Natural killer cell treated with Interleukin-12 subunit alpha and Interleukin-12 subunit beta and Interleukin-15 and Interleukin-18, amount 100 ng/mL, for 72 hours (primary cell): ENCODE data around the gene CAPZB. TPM values are rescaled to one million over a fixed set of nuclear protein-coding genes. Genes with fewer than 3 reads are reported as not detected.

Source experiments
- ATAC-seq, 2 donors: fragments of 150-1000 bp; cut with Tn5 transposase in 1 of 2; sonication (Bioruptor Pico), chemical (Tn5 transposase) in 1 of 2; 2 replicates each; pipeline ENCODE4 v1.10.0; 2021
- DNase-seq: peaks from one replicate; pipeline ENCODE4 v3.0.0; 2022; ENCODE audit warnings: low spot score
- H3K27ac Mint-ChIP-seq, 2 donors: 1 replicate in 1 of 2; 2 replicates in 1 of 2; pipeline ENCODE4 v1.8.0; 2022; ENCODE audit warnings: mixed read lengths in 2 of 2, mild to moderate bottlenecking in 1 of 2, moderate library complexity in 1 of 2
- H3K27me3 Mint-ChIP-seq, 2 donors: 1 replicate in 1 of 2; 2 replicates in 1 of 2; pipeline ENCODE4 v1.8.0; 2022; ENCODE audit warnings: mixed read lengths in 2 of 2
- H3K36me3 Mint-ChIP-seq: one replicate; pipeline ENCODE4 v1.8.0; 2022; ENCODE audit warnings: mixed read lengths
- H3K4me1 Mint-ChIP-seq, 2 donors: 1 replicate in 1 of 2; 2 replicates in 1 of 2; pipeline ENCODE4 v1.8.0; 2022; ENCODE audit warnings: low read depth in 2 of 2, mixed read lengths in 2 of 2, mild to moderate bottlenecking in 1 of 2
- H3K4me3 Mint-ChIP-seq: one replicate; pipeline ENCODE4 v1.8.0; 2022; ENCODE audit warnings: mixed read lengths
- H3K9me3 Mint-ChIP-seq: 2 replicates; pipeline ENCODE4 v1.8.0; 2022; ENCODE audit warnings: mixed read lengths
- total RNA-seq, 2 donors: library from RNA; stranded (reverse); gene quantifications; one replicate each; pipeline ENCODE4 v1.2.3, GENCODE V29; 2022

Gene CAPZB
- total RNA-seq, 2 donors from 2014 or later: 270 to 359 TPM

DNA sequence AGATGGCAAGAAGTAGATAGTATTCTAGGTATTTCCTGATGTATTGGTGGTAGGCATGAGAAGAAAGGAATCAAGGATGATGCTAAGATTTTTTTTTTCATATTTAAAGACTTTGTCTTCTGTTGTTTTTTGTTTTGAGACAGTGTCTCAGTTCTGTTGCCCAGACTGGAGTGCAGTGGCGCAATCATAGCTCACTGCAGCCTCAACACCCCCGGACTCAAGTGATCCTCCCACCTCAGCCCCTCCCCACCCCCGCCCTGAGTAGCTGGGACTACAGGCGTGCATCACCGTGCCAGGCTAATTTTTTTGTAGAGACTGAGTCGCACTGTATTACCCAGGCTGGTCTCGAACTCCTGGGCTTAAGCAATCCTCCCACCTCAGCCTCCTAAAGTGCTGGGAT is 2.8 kb upstream of the CAPZB start:
- no peak for DNase-seq
- H3K27ac Mint-ChIP-seq: peak overlapping the region in 1 of 2 donors; percentile 45
- no peaks in the 10 kb centered on the region for H3K9me3 Mint-ChIP-seq
- H3K27me3 Mint-ChIP-seq: no peaks in the 10 kb centered on the region
- H3K4me1 Mint-ChIP-seq: peaks cover 39 to 40% of the 10 kb centered on the region in 2 donors
- no peak overlapping the region for H3K4me3 Mint-ChIP-seq
- H3K36me3 Mint-ChIP-seq: no peaks in the 10 kb centered on the region
- ATAC-seq: no peak

DNA sequence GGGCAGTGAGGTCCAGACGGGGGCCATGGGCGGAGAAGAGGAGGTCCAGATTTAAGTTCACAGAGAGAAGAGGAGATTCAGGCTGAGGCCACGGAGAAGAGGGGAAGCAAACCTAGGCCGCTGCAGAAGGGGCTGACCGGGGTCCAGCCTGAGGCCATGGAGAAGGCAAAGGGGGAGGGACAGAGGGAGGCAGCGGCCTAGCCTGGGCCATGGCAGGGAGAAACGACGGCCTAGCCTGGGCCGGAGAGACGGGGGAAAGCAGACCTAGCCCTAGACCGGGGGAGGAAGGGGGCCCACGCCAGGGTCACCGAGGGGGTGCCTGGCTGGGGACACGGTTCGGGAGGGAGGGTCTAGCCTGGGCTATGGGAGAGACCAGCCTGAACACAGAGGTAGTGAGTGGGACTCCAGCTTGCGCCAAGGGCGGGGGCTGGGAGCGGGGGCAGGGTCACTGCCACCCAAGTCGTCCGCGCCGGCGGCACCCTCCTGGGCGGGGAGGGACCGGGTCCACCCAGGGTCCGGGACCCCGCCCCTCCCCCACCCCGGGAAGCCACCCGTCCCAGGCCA is 459 bp downstream of the CAPZB start:
- Mint-ChIP-seq H3K4me1 (peaks cover 51 to 60% of the 10 kb centered on the region in 2 donors), H3K4me3 (peak overlapping the region; percentile 93), H3K27ac (peak overlapping the region; percentile 76 to 87), H3K36me3 (no peaks in the 10 kb centered on the region), H3K27me3 (no peaks in the 10 kb centered on the region), H3K9me3 (no peaks in the 10 kb centered on the region)
- peak; percentile 4 to 9 for ATAC-seq
- DNase-seq: no peak

DNA sequence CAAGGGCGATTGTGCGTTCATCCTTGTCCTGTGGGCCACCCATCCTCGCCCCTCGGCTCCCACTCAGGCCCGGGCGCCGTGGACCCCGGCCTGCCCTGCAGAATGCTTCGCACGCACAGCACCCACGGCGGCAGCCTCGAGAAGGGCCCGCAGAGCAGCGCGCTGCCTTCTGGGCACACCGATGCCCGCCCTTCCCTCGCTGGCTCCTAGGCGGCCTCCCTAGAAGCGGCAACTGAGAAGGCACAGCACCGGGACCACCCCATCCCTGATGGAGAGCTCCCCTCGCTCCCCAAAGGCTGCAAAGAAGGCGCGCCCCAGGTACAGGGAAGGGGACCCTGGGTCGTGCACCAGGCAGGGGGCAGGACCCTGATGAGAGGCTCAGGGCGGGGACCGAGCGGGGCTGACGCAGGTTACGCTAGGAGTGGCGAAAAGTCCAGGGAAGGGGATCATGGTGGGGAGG is 971 bp downstream of the CAPZB start:
- H3K27ac Mint-ChIP-seq: peak overlapping the region; percentile 76 to 87
- H3K4me3 Mint-ChIP-seq: peak overlapping the region; percentile 93
- ATAC-seq (no peak), DNase-seq (no peak)
- no peaks in the 10 kb centered on the region for H3K27me3 Mint-ChIP-seq
- no peaks in the 10 kb centered on the region for H3K36me3 Mint-ChIP-seq
- no peaks in the 10 kb centered on the region for H3K9me3 Mint-ChIP-seq
- H3K4me1 Mint-ChIP-seq: peaks cover 56 to 65% of the 10 kb centered on the region in 2 donors

DNA sequence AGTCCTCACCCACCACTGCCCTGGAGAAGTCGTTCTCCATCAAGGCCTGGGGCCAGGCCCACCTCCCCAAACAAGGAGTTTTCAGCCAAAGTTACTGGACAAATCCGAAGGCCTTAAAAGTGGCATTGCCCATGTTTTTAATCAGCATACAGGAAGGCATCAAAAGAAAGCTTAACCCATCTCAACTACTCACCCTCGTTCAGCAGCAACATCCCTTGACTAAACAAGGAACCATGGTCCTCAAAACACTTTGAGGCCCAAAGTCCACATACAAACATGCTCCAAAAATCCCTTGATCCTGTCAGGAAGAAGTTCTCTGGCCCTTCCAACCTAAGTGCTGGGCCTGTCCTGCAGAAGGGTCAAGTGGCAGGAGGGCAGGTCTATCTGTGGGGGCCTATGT is 1.6 kb downstream of the CAPZB start:
- no peaks in the 10 kb centered on the region for H3K36me3 Mint-ChIP-seq
- no peak for DNase-seq
- H3K4me1 Mint-ChIP-seq: peaks cover 55 to 67% of the 10 kb centered on the region in 2 donors
- H3K27ac Mint-ChIP-seq: peak overlapping the region; percentile 76 to 87
- ATAC-seq: no peak
- H3K27me3 Mint-ChIP-seq: no peaks in the 10 kb centered on the region
- peak overlapping the region; percentile 93 for H3K4me3 Mint-ChIP-seq
- no peaks in the 10 kb centered on the region for H3K9me3 Mint-ChIP-seq

DNA sequence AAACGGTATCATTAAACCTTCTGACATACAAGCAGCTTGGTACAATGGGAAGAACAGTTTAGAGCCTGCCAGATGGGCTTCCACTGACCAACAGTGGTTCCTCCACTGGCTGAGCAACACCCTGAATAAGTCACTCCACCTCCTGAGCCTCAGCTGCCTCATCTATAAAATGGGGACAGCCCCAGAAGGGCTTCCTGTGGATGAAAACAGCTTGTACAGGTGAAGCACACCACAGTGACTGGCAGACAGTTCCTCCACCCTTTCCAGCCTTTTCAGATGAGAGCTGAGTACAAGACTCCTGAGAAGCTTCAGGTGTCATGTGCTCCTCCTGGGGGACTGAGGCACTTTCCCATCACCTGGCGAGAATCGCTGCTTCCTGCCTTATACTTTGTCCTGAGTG is 2.1 kb downstream of the CAPZB start:
- H3K27me3 Mint-ChIP-seq: no peaks in the 10 kb centered on the region
- H3K9me3 Mint-ChIP-seq: no peaks in the 10 kb centered on the region
- ATAC-seq (no peak), DNase-seq (no peak)
- peak overlapping the region; percentile 76 to 87 for H3K27ac Mint-ChIP-seq
- H3K36me3 Mint-ChIP-seq: no peaks in the 10 kb centered on the region
- peaks cover 56 to 72% of the 10 kb centered on the region in 2 donors for H3K4me1 Mint-ChIP-seq
- H3K4me3 Mint-ChIP-seq: peak overlapping the region; percentile 93

DNA sequence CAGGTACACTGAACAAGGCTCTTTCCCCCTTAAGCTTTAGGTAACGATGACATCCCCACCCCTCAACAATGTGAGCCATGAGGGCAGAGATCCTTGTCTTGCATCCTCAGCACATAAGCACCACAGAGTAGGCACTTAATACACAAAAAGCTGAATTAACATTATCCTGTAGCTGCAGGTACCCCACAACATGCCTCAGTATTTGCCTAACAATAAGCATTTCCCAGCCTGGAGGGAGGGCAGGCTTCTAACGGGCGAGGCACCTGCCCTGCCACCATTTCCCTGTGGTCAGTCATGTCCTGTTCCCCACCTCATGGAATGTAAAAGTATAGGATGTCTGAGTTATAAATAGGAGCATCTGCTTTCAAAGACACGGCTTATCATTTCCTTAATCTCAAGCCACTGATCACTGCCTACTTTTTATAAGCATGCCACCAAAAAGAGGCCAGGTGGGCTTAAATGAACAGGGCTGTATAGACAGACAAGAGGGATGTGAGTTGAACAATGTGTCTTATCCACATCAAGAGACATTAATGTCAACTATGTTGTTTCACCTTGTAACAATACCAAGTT is 3.4 kb downstream of the CAPZB start:
- H3K36me3 Mint-ChIP-seq: no peaks in the 10 kb centered on the region
- H3K9me3 Mint-ChIP-seq: no peaks in the 10 kb centered on the region
- H3K4me3 Mint-ChIP-seq: no peak overlapping the region
- peak overlapping the region; percentile 76 to 87 for H3K27ac Mint-ChIP-seq
- DNase-seq (no peak), ATAC-seq (no peak)
- peaks cover 61 to 77% of the 10 kb centered on the region in 2 donors for H3K4me1 Mint-ChIP-seq
- H3K27me3 Mint-ChIP-seq: no peaks in the 10 kb centered on the region

DNA sequence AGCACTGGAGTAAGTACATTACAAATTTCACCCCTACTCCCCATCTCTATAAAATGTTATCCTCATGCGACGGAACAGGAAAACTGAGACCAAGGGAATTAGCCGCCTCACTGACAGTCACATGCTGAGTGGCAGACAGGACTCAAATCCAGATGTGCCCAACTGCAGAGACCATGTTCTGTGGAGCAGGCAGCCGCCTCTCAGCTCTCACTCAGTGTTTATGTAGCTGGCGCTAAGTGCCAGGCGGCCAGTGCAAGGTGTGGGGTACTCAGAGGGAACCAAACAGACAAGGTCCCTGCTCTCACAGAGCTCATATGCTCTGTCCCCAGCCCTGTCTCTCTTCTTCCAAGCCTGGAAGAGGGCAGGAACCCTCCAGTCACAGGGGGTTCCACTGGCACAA is 5.1 kb downstream of the CAPZB start:
- ATAC-seq (no peak), DNase-seq (no peak)
- H3K4me3 Mint-ChIP-seq: no peak overlapping the region
- peaks cover 68 to 82% of the 10 kb centered on the region in 2 donors for H3K4me1 Mint-ChIP-seq
- H3K27ac Mint-ChIP-seq: peak overlapping the region; percentile 89 to 97
- no peaks in the 10 kb centered on the region for H3K27me3 Mint-ChIP-seq
- H3K9me3 Mint-ChIP-seq: no peaks in the 10 kb centered on the region
- no peaks in the 10 kb centered on the region for H3K36me3 Mint-ChIP-seq

DNA sequence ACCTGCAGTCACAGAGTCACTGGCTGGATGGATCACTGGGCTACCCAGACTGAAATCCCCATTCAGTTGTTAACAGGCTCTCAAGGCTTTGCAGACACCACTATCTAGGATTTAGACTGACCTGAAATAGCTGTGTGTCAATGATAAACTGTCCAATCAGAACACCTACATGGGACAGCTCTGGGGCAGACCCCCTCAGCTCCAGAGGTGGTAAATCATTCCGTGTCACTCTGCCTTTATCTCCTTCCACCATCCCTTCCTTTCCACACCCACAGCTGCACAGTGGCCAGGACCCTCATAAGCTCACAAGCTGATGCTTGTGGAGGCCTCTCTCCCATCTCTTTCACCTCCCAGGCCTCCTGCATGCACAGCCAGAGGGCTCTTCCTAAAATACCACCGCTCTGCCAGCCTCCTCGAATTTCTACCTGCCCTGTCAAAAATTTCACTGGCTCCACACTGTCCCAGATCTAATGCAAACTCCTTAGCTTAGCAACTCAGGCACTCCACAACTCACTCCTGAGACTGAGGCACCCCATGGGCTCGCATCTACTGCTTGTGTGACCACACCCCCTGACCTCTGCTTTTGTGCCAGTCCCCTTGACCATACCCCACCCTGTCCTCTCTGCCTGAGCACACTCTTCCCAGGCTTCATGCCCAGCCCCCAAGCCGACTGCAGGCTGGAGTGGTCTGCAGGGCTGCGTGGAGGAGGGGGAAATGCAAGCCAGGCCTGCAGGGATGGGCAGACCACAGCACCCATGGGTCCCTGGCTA is 5.8 kb downstream of the CAPZB start:
- DNase-seq (no peak), ATAC-seq (no peak)
- peak overlapping the region; percentile 48 for H3K4me3 Mint-ChIP-seq
- no peaks in the 10 kb centered on the region for H3K9me3 Mint-ChIP-seq
- peaks cover 76 to 90% of the 10 kb centered on the region in 2 donors for H3K4me1 Mint-ChIP-seq
- H3K27ac Mint-ChIP-seq: peak overlapping the region; percentile 89 to 97
- H3K36me3 Mint-ChIP-seq: no peaks in the 10 kb centered on the region
- no peaks in the 10 kb centered on the region for H3K27me3 Mint-ChIP-seq

DNA sequence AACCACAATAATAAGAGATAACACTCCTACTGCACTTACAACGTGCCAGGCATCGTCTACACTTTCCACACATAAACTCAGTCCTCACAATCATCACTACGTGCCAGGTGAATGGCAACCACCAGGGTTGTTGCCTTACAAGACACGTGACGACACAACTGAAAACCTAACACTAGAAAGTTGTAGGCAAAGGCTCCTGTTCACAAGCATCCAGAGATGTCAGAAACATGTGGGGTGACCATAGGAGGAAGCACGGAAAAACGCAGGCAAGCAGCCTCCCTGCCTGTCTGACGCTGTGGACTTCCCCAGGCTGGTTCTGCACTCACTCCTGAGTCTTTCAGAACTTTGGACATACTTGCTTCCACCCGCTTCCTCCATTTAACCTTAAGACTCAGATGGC is 7.0 kb downstream of the CAPZB start:
- no peak for ATAC-seq
- H3K9me3 Mint-ChIP-seq: no peaks in the 10 kb centered on the region
- H3K36me3 Mint-ChIP-seq: no peaks in the 10 kb centered on the region
- H3K27me3 Mint-ChIP-seq: no peaks in the 10 kb centered on the region
- peaks cover 69 to 83% of the 10 kb centered on the region in 2 donors for H3K4me1 Mint-ChIP-seq
- peak overlapping the region; percentile 82 for H3K4me3 Mint-ChIP-seq
- H3K27ac Mint-ChIP-seq: peak overlapping the region; percentile 96 to 97
- DNase-seq: no peak

DNA sequence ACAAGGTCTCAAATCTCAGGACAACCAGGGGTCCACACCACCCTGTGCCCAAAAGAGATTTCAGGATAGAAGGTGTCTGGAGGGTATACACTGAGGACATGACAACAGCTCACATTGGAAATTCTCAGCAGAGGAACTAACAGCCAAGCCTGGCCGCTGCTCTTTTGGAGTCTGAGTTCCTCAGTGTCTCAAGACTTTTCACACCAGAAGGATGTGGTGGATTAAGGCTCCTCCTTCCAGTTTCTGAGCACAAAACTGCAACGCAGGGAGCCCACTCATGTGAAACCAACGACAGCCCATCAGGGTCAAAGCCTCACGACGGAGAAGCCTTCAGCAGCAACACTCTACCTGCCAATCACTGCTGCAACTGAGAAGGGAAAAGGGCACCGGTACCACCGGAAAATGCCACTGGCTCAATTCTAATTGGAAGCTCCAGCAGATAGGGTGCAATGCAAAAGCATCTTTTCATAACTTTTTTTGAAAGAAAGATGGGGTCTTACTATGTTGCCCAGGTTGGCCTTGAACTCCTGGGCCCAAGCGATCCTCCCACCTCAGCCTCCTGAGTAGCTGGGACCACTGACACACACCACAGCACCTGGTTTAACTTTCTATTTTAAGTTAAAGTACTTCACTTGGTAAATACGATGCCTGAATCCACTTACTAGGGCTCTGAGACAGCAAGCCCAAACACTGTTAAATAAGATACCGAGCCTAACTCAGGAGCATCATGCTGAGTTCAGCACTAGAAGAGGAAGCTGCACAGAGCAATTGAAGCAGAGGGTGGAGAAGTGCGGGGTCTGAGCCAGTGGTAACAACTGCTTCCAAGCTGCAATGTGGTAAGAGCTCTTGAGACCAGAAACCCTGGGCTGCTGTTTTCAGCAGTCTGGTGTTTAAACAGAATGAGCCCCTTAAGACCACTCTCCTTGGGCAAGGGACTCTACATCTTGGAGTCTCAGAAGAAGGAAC is 7.8 kb downstream of the CAPZB start:
- H3K36me3 Mint-ChIP-seq: no peaks in the 10 kb centered on the region

DNA sequence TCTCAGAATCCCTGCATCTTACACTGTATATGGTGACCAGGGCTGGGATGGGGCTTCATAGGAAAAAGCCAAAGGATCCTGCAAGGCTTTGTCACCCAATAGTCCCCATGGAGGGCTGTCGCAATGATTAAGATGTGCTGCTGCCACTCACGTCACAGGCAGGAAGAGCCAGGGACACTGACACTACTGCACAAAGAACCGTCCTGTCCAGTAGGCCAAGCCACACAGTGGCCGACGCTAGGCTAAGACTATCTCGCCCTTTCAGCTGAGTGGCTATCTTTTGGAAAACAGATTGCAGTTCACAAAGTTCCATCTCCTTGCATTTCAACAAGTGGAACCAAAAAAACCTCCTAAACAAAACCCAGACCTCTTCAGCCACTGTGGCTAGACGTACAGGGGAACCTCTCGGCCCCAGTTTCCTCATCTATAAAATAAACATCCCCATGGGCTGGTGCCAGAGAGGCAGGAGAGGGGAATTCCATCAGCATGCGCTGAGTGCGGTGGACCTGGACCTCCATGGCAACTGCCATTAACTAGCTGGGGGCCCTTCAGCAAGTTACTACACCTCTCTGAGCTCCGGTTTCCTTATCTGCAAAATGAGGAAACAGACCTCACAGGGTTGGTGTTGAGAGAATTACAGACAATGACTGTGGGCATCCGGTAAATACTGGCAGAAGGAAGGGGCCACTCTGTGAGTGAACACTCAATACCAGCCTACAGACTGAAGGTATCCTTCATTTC is 8.7 kb downstream of the CAPZB start:
- ATAC-seq (peak; percentile 82 to 87), DNase-seq (peak; percentile 76)
- Mint-ChIP-seq H3K27me3 (no peaks in the 10 kb centered on the region), H3K4me1 (peaks cover 68 to 74% of the 10 kb centered on the region in 2 donors), H3K36me3 (no peaks in the 10 kb centered on the region), H3K9me3 (no peaks in the 10 kb centered on the region), H3K27ac (peak overlapping the region; percentile 96 to 97), H3K4me3 (peak overlapping the region; percentile 82)

More for the DNA sequence above, 7.8 kb downstream of the CAPZB start:
- DNase-seq (peak; percentile 70), ATAC-seq (peak; percentile 75 to 82)
- Mint-ChIP-seq H3K9me3 (no peaks in the 10 kb centered on the region), H3K4me1 (peaks cover 62 to 75% of the 10 kb centered on the region in 2 donors), H3K4me3 (peak overlapping the region; percentile 82), H3K27ac (peak overlapping the region; percentile 96 to 97), H3K27me3 (no peaks in the 10 kb centered on the region)

DNA sequence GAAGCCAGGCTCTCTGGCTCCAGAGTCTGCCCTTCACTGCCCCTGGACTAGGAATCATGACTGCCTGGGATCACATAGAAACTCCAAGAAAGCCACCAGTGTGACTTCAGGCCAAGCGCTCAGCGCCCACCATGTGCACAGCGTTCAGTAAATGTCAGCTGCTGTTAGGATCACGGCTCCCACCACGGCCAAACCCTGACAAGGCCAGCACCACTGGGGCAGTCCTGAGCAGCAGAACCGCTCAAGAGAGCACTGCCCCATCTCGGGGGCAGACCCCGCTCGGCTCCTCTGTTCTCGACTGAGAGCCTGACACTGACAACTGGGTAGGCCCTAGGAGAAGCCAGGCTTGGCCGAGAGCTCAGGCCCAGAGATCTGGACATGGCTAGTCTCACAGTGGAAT is 10.0 kb downstream of the CAPZB start:
- no peaks in the 10 kb centered on the region for H3K9me3 Mint-ChIP-seq

DNA sequence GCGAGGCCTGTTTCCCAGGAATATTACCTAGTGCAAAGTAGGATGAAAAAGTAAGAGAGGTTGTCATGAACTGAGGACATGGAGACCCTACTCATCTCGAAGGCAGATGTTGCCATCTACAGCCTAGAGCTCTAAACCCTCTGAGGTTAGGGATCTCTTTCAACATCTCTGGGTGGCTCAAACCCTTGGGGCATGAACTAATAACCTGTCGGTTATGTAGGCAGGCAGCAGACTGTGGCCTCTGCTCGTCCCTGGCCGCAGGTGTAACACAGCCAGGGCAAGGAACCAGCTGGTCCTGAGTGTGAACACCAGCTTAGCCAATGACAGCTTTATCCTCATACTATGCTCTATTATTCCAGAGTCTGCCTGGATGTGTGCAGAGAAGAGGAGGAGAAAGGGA is 13.2 kb downstream of the CAPZB start:
- H3K9me3 Mint-ChIP-seq: no peaks in the 10 kb centered on the region
- ATAC-seq (no peak), DNase-seq (no peak)
- peak overlapping the region; percentile 28 to 94 for H3K27ac Mint-ChIP-seq
- no peaks in the 10 kb centered on the region for H3K27me3 Mint-ChIP-seq
- H3K36me3 Mint-ChIP-seq: no peaks in the 10 kb centered on the region
- peaks cover 61 to 71% of the 10 kb centered on the region in 2 donors for H3K4me1 Mint-ChIP-seq
- no peak overlapping the region for H3K4me3 Mint-ChIP-seq

More for the DNA sequence above, 10.0 kb downstream of the CAPZB start:
- H3K36me3 Mint-ChIP-seq: no peaks in the 10 kb centered on the region
- peak overlapping the region; percentile 82 for H3K4me3 Mint-ChIP-seq
- DNase-seq (no peak), ATAC-seq (no peak)
- no peaks in the 10 kb centered on the region for H3K27me3 Mint-ChIP-seq
- peak overlapping the region; percentile 96 to 97 for H3K27ac Mint-ChIP-seq
- peaks cover 67 to 68% of the 10 kb centered on the region in 2 donors for H3K4me1 Mint-ChIP-seq
